Activated naive CD4-positive, alpha-beta T cell treated with Interleukin-2 at 50 U/mL for 16 hours (primary cell): Measurements from ENCODE around the gene MAMSTR.
"Not testable (repeated sequence)": the region's sequence is repeated elsewhere in the genome, so short reads cannot be mapped to it uniquely, and the experiment has no call there.

Source experiments
- DNase-seq: peaks from one replicate; pipeline ENCODE4 v3.0.0-alpha.2; 2020

MAMSTR gene

DNA sequence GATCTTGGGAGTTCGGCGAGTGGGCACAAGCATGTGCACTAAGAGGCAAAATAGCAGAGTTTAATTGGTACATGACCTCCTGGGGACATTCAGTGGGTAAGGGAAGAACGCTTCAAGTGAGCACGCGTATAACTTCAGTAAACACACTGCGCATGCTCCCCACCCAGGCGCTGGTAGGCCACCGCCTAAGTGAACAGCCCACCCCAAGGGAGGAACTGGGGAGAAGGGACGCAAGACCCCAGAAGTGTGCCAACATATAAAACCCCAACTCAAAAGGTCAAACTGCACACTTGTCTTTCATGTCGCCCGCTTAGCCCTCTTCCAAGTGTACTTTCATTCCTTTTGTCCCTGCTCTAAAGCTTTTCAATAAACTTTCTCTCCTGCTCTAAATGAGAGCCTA, 36.2 kb downstream of the MAMSTR start:
- DNase-seq, result no peak

DNA sequence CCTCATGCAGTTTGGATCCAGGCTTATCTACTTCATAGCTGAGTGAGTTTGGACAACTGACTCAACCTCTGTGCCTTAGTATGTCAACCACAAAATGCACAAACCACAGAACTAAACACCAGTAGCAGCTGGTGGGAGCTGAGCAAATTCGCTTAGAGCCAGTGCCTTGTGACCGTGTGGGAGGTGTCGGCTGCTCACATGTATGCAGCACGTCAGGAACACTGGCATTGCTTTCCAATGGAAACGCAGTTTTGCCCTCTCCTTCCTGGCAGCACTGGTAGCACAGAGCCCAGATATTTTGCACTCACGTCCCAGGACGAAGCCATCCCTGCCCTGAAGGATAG, 38.4 kb downstream of the MAMSTR start:
- no peak for DNase-seq

GRCh38 chr19:48680436-48681126, 38.9 kb downstream of the MAMSTR start:
- no peak for DNase-seq

GRCh38 chr19:48680006-48680405, 39.5 kb downstream of the MAMSTR start:
- DNase-seq, result not testable (repeated sequence)

DNA sequence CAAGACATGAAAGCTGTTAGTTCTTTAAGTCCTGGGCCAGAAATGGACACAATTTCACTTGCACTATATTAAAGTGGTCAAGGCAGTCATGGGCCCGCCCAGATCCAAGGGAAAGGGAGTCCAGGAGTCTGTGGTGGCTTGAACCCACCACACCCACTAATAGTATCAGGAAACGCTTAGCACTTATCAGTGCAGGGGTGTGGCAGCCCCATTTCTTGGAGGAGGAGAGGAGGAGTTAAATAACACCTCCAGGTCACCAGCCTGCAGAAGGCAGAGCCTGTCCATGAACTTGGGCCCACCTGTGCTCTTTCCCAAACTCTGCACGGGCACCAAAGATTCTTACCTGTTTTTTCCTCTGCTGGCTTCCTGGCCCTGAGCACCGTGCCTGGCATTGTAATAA, 41.3 kb downstream of the MAMSTR start:
- DNase-seq, result no peak

GRCh38 chr19:48676887-48677286, 42.6 kb downstream of the MAMSTR start:
- DNase-seq, result no peak

GRCh38 chr19:48676487-48676886, 43.0 kb downstream of the MAMSTR start:
- DNase-seq, result no peak

DNA sequence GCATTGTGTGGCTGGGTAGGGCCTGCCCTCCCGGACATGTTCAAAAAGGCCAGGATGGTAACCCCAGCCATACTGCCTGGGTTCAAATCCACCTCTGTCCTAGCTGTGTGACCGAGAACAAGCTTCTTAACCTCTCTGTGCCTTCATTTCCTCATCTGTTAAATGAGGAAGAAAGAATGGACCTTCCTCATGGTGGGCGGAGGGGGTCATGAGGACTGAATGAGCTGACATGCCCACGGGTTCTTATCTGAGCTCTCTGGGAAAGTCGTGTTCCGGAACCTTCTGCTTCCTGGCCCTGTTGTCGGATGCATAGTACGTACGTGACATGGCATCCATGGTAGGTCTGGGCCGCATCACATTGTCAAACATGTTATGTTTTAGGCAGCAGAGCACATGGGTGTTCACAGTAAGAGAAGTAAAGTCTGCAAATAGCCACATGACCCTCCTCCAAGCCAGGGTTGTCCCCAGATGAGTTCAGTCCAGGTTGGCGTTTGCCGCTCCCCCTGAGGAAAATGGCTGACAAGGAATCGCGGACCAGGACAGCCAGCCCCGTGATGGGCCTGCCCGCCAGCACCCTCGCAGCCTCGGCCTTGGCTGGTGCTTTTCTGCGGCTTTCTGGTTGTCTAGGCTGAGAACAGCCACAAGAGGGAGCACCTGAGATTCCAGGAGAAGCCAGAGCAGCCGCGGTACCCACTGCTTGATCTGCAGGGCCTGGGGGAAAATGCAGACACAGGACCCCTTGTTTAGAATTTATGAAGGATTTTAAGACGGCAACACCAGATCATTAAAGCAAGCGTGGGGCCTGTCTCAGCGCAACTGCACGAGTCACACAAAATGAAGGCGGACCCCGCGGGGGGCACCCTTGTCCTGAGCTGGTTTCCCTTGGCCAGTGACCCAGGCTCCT, 44.4 kb downstream of the MAMSTR start:
- peak; percentile 75 for DNase-seq

- DNase-seq, result no peak
Observed at GRCh38 chr19:48674216-48674809, 45.2 kb downstream of the MAMSTR start.

- no peak for DNase-seq
Observed at GRCh38 chr19:48673436-48674100, 46.0 kb downstream of the MAMSTR start.

DNA sequence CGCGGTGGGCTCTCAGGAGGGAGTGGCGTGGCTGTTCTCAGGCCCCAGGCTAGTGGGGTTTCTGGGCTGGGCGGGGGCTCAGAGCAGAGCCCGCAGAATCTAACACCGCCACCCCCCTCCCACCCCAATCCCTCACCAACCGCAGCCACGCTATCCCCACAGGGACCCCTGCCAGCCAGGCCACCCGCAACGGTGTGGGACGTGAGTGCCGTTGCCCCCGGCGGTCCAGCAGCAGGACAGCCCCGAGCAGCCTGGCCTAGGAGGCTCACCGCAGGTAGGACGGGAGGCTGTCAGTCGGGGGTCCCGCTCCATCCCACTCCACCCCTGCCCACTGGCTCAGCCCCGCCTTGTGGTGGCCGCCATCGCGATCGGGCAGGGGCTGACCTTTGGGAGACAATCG, 46.5 kb downstream of the MAMSTR start, which contains the start of gene NTN5:
Gene NTN5 (minus strand): TSS at position 24 of the 400 bp plus-strand sequence. CDS start 2,031 bp downstream, outside the sequence.
- no peak for DNase-seq

DNA sequence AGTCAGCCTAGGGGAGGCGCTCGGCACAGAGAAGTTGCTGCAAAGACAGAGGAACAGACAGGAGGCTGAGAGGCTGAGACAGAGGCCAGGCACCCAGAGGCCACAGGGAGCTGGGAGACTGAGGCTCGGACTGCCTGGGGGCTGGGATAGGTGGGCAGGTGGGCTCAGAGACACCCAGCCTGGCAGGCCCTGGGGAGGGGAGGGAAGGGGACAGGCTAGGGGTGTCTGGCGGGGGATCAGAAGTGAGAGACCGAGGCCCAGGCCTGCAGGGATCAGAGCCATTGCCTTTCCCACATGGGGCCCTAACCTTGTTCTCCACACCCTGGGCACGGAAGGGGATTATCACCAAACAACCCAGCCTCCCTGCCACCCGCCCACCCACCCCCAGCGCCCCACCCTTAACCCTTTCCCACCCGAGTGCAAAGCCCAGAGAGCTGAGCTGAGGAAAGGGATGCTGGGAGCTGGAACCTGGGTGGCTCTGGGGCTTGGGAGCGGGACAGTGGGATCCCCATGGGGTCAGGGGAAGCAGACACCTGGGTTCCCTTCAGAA, 48.0 kb downstream of the MAMSTR start:
- no peak for DNase-seq

DNA sequence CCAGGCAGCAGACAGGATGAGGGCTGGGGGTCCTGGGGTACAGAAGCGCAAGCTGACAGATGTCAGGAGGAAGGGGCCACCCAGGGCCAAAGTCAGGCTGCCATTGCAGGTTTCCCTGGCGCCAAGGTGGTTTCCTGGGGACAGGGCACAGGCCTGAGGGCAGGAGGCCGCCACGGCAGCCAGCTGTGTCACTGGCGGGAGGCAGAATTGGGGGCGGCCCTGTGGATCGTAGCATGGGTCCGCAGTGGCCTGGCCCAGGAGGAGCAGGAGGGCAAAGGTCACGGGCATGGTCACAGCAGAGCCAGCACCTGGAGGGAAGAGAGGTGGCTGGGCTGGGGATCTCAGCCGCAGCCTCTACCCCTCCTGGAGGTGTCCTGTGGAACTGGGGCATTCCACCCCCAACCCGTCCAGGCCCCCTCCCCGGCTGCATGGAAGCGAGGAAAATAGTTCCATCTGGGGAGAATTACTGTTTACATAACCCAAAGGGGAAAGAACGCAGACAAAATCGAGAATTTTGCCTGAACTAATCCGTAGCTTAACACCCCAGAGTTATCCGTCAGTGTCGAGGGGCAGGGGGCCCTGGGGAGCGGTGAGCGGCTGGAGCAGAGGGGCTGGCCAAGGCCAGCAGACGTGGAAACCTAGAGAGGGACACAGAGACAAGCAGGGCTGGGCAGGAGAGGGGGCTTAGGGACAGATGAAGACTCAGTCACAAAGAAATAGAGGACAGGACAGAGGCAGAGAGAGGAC, 48.7 kb downstream of the MAMSTR start:
- no peak for DNase-seq

- no peak for DNase-seq
Observed at GRCh38 chr19:48669903-48670668, 49.4 kb downstream of the MAMSTR start.

DNA sequence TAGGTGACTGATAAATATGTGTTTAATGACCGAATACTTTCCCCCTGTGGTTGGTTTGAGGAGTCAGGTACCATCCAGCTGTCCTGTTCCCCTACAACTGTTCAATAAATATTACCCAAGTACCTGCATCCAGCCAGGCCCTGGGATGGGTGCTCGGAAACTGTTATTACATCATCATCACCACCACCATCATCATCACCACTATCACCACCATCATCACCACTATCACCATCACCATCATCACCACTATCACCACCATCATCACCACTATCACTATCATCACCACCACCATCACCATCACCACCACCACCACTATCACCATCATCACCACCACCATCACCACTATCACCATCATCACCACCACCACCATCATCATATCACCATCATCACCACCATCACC, 50.8 kb downstream of the MAMSTR start:
- DNase-seq, result no peak

GRCh38 chr19:48668332-48668731, 51.2 kb downstream of the MAMSTR start:
- DNase-seq, result no peak

DNA sequence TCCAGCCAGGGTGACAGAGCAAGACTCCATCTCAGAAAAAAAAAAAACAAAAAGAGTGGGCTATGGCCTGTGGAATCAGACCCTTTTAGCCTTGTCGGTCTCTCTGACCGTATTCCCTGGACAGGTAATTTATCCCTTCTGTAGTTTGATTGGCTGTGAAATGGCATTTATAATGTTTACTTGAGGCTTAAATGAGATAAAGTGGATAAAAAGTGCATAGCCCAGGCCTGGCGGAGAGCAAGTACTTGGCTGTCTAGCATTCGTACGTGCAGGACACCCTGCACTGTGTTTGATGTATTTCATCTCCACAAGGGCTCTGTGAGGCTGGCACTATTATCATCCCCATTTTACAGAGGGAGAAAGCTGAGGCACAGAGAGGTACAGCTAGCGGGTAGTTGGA, 53.7 kb downstream of the MAMSTR start:
- DNase-seq, result no peak

DNA sequence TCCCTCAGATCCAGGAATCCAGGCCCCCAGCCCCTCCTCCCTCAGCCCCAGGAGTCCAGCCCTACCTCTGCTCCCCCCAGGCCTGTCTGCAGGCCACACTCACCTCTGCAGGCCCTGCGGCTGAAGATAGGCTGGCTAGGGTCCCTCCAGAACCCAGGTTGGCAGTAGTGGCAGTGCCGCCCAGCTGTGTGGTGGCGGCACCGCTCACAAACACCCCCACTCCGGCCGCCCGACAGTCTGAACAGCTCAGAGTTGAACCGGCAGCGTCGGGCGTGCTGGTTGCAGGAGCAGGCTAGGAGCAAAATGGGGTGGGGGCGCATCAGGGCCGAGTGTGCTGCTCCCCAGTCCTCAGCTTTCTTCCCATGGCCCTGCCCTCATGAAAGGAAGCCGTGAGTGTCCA, 55.0 kb downstream of the MAMSTR start:
- DNase-seq, result no peak

DNA sequence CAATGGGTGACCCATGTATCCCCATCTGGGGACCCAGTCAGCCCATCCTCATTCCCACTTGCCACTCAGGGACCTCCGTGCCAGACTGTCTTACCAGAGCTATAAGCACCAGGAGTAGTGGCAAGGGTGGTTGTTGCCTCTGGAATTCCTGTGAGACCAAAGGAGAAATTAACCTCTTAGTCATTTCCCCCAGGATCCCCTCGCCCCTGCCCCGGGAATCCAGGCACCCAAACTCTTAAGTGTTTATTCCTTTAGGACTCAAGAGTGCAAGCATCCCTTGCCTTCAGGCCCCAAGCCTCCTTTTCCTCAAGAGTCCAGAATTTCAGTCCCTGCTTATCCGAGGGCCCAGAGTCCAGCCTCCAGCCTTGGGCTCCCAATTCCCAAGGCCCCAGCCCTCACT, 55.9 kb downstream of the MAMSTR start:
- DNase-seq, result no peak
